Measurements from ENCODE around the gene NEK9.

DNA sequence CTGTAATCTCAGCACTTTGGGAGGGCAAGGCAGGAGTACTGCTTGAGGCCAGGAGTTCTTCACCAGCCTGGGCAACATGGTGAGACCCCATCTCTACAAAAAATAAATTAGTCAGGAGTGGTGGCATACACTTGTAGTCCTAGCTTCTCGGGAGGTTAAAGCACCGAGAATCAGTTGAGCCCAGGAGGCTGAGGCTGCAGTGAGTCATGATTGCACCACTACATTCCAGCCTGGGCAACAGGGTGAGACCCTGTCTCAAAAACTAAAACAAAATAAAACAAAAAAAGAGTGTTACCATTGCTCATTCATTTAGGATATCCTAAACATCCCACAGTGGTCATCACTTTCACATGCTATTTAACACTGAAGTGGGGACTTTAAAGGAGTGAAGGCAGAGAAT lies 7.8 kb downstream of the NEK9 start:
- TF ChIP-seq POLR2A (IDR thresholded peaks at IDR 0.05; ENCODE audit: low read length) (no peak), GATA1 (IDR thresholded peaks at IDR 0.05; ENCODE audit: low read depth, low read length) (no peak)
